GM12878 (cell line): Measurements from ENCODE around the gene ADAMTS13.

Source experiments
- ASH2L ChIP-seq: fragments of 300-600, 200-600 bp; sonication (generic); IDR thresholded peaks from 2 replicates; pipeline ENCODE4 v1.6.1; 2017; ENCODE audit warnings: low read depth, mild to moderate bottlenecking, borderline replicate concordance
- EGR1 ChIP-seq, 2 experiments: IDR thresholded peaks; 1 replicate in 1 of 2; 2 replicates in 1 of 2; pipeline ENCODE4 v1.6.1; 2011 to 2012; ENCODE audit warnings: low read depth in 2 of 2, low read length in 2 of 2, borderline replicate concordance in 1 of 2, mild to moderate bottlenecking in 1 of 2, moderate library complexity in 1 of 2
- EP300 ChIP-seq, 2 experiments: fragments of 150-350 bp in 1 of 2; IDR thresholded peaks; 2 replicates each; pipeline ENCODE4 v1.6.1; 2011 to 2012; ENCODE audit warnings: low read depth in 2 of 2, low read length in 2 of 2, borderline replicate concordance in 1 of 2, improper control_type of control experiment in 1 of 2, inconsistent platforms in 1 of 2; ENCODE audit not compliant: control insufficient read depth in 1 of 2
- MEF2B ChIP-seq: fragments of 450-650 bp; IDR thresholded peaks from 2 replicates; pipeline ENCODE4 v1.6.1; 2018; ENCODE audit warnings: mild to moderate bottlenecking, moderate library complexity; ENCODE audit not compliant: partially characterized antibody, poor library complexity, severe bottlenecking
- NFYA ChIP-seq: IDR thresholded peaks from 2 replicates; pipeline ENCODE4 v1.6.1; 2011; ENCODE audit warnings: low read depth, mild to moderate bottlenecking, low read length, improper control_type of control experiment, borderline replicate concordance
- POLR2A ChIP-seq: IDR thresholded peaks from 2 replicates; pipeline ENCODE4 v1.6.1; 2011; ENCODE audit warnings: low read depth, mild to moderate bottlenecking, low read length
- SMARCA5 ChIP-seq: fragments of 450-650 bp; IDR thresholded peaks from 2 replicates; pipeline ENCODE4 v1.6.1; 2017; ENCODE audit warnings: mild to moderate bottlenecking
- STAT3 ChIP-seq: IDR thresholded peaks from 2 replicates; pipeline ENCODE4 v1.6.1; 2011; ENCODE audit warnings: low read depth, low read length, improper control_type of control experiment
- TF ChIP-seq, protein P1 (sequence below): IDR thresholded peaks from 2 replicates; pipeline ENCODE4 v1.6.1; 2012; ENCODE audit warnings: mild to moderate bottlenecking, low read depth, low read length
- TF ChIP-seq, protein P2 (sequence below), 3 experiments: IDR thresholded peaks in 2 of 3; conservative IDR thresholded peaks in 1 of 3; 2 replicates each; pipeline ENCODE4 v1.5.1; 2011; ENCODE audit warnings: low read depth in 3 of 3, low read length in 3 of 3, mild to moderate bottlenecking in 3 of 3, control low read depth in 2 of 3, moderate library complexity in 2 of 3, inconsistent platforms in 1 of 3, mixed read lengths in 1 of 3; ENCODE audit not compliant: control insufficient read depth in 2 of 3, insufficient read depth in 1 of 3; ENCODE audit errors: extremely low read depth in 1 of 3
- TF ChIP-seq, protein P3 (sequence below): fragments of 450-650 bp; IDR thresholded peaks from 2 replicates; pipeline ENCODE4 v1.6.1; 2014; ENCODE audit warnings: mild to moderate bottlenecking

DNA sequence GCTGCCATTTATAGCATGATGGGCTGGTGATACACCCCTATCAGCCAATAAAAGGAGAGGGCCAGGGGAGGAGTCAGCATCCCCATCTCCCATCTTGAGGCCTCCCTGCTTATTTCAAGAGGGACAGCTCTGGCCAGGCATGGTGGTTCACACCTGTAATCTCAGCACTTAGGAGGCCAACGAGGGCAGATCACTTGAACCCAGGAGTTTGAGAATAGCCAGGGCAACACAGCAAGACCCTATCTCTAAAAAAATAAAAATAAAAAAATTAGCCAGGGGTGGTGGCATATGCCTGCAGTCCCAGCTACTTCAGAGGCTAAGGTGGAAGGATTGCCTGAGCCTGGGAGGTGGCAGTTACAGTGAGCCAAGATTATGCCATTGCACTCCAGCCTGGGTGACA, 14.1 kb upstream of the ADAMTS13 start:
- TF ChIP-seq, protein P1, sequence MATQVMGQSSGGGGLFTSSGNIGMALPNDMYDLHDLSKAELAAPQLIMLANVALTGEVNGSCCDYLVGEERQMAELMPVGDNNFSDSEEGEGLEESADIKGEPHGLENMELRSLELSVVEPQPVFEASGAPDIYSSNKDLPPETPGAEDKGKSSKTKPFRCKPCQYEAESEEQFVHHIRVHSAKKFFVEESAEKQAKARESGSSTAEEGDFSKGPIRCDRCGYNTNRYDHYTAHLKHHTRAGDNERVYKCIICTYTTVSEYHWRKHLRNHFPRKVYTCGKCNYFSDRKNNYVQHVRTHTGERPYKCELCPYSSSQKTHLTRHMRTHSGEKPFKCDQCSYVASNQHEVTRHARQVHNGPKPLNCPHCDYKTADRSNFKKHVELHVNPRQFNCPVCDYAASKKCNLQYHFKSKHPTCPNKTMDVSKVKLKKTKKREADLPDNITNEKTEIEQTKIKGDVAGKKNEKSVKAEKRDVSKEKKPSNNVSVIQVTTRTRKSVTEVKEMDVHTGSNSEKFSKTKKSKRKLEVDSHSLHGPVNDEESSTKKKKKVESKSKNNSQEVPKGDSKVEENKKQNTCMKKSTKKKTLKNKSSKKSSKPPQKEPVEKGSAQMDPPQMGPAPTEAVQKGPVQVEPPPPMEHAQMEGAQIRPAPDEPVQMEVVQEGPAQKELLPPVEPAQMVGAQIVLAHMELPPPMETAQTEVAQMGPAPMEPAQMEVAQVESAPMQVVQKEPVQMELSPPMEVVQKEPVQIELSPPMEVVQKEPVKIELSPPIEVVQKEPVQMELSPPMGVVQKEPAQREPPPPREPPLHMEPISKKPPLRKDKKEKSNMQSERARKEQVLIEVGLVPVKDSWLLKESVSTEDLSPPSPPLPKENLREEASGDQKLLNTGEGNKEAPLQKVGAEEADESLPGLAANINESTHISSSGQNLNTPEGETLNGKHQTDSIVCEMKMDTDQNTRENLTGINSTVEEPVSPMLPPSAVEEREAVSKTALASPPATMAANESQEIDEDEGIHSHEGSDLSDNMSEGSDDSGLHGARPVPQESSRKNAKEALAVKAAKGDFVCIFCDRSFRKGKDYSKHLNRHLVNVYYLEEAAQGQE, result no peak
- TF ChIP-seq, protein P2, sequence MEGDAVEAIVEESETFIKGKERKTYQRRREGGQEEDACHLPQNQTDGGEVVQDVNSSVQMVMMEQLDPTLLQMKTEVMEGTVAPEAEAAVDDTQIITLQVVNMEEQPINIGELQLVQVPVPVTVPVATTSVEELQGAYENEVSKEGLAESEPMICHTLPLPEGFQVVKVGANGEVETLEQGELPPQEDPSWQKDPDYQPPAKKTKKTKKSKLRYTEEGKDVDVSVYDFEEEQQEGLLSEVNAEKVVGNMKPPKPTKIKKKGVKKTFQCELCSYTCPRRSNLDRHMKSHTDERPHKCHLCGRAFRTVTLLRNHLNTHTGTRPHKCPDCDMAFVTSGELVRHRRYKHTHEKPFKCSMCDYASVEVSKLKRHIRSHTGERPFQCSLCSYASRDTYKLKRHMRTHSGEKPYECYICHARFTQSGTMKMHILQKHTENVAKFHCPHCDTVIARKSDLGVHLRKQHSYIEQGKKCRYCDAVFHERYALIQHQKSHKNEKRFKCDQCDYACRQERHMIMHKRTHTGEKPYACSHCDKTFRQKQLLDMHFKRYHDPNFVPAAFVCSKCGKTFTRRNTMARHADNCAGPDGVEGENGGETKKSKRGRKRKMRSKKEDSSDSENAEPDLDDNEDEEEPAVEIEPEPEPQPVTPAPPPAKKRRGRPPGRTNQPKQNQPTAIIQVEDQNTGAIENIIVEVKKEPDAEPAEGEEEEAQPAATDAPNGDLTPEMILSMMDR (IDR thresholded peaks at IDR 0.05 in 2 of 3, conservative IDR thresholded peaks at IDR 0.05 in 1 of 3; ENCODE audit: control insufficient read depth in 2 of 3, extremely low read depth in 1 of 3, insufficient read depth in 1 of 3, low read depth in 3 of 3, low read length in 3 of 3), result no peak
- TF ChIP-seq STAT3, result no peak
- no peak for TF ChIP-seq POLR2A
- no peak for TF ChIP-seq EGR1 (IDR thresholded peaks at IDR 0.05; ENCODE audit: borderline replicate concordance in 1 of 2, low read depth in 2 of 2, low read length in 2 of 2)
- TF ChIP-seq, protein P3, sequence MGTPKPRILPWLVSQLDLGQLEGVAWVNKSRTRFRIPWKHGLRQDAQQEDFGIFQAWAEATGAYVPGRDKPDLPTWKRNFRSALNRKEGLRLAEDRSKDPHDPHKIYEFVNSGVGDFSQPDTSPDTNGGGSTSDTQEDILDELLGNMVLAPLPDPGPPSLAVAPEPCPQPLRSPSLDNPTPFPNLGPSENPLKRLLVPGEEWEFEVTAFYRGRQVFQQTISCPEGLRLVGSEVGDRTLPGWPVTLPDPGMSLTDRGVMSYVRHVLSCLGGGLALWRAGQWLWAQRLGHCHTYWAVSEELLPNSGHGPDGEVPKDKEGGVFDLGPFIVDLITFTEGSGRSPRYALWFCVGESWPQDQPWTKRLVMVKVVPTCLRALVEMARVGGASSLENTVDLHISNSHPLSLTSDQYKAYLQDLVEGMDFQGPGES, result no peak
- no peak for TF ChIP-seq SMARCA5
- TF ChIP-seq EP300 (IDR thresholded peaks at IDR 0.05; ENCODE audit: borderline replicate concordance in 1 of 2, control insufficient read depth in 1 of 2, low read depth in 2 of 2, low read length in 2 of 2), result no peak
- TF ChIP-seq MEF2B, result no peak
- TF ChIP-seq NFYA, result no peak
- TF ChIP-seq ASH2L, result no peak
